HEK293 (cell line): ENCODE data around the gene PDK1.

Source experiments
- CTCF ChIA-PET: fragments of 350-600 bp; formaldehyde crosslinking; extraction: SDS; loops from one replicate; lab custom pipeline; 2021; ENCODE audit warnings: antibody characterized with exemption; lab: Yijun Ruan, JAX
- POLR2A ChIA-PET: fragments of 300-600 bp; formaldehyde crosslinking; extraction: SDS; loops from one replicate; lab custom pipeline; 2020; ENCODE audit warnings: antibody characterized with exemption, inconsistent platforms; lab: Yijun Ruan, JAX
- H3K27ac ChIP-seq: fragments of 200-500 bp; sonication (Bioruptor generic); 2 replicates; pipeline ENCODE4 v1.5.1; 2014; ENCODE audit warnings: low read depth, low read length, control low read depth, inconsistent platforms; ENCODE audit errors: extremely low read depth
- H3K36me3 ChIP-seq, 2 experiments: fragments of 200-500 bp in 1 of 2; sonication (Bioruptor generic) in 1 of 2; 1 replicate in 1 of 2; 2 replicates in 1 of 2; pipeline ENCODE4 v1.5.1; 2014 to 2017; ENCODE audit warnings: inconsistent platforms in 2 of 2, low read length in 2 of 2; ENCODE audit not compliant: control insufficient read depth in 2 of 2, insufficient read depth in 1 of 2
- H3K4me1 ChIP-seq: fragments of 200-500 bp; sonication (Bioruptor generic); 2 replicates; pipeline ENCODE4 v1.5.1; 2014; ENCODE audit warnings: mild to moderate bottlenecking, low read length, inconsistent platforms; ENCODE audit not compliant: control insufficient read depth, insufficient read depth
- H3K4me3 ChIP-seq: 2 replicates; pipeline ENCODE4 v1.5.1; 2011; ENCODE audit warnings: low read depth, mild to moderate bottlenecking, control low read depth, low read length, moderate library complexity
- H3K9me3 ChIP-seq: fragments of 200-500 bp; sonication (Bioruptor generic); 2 replicates; pipeline ENCODE4 v1.5.1; 2014; ENCODE audit warnings: low read depth, low read length, inconsistent platforms; ENCODE audit not compliant: control insufficient read depth, insufficient read depth
- KLF1 ChIP-seq: fragments of 450-650 bp; formaldehyde crosslinking; IDR thresholded peaks from 2 replicates; pipeline ENCODE4 v1.5.1; 2016; ENCODE audit warnings: missing biosample characterization, missing genetic modification characterization
- TRIM28 ChIP-seq: IDR thresholded peaks from 2 replicates; pipeline ENCODE4 v1.6.1; 2011; ENCODE audit warnings: low read length, control low read depth, borderline replicate concordance
- ZBTB8A ChIP-seq: fragments of 450-650 bp; formaldehyde crosslinking; IDR thresholded peaks from 2 replicates; pipeline ENCODE4 v1.5.1; 2016; ENCODE audit warnings: missing biosample characterization, missing genetic modification characterization
- ZIC2 ChIP-seq: fragments of 450-650 bp; formaldehyde crosslinking; IDR thresholded peaks from 2 replicates; pipeline ENCODE4 v1.5.1; 2016; ENCODE audit warnings: missing biosample characterization, missing genetic modification characterization
- ZNF133 ChIP-seq: fragments of 450-650 bp; formaldehyde crosslinking; IDR thresholded peaks from 2 replicates; pipeline ENCODE4 v1.5.1; 2016; ENCODE audit warnings: missing biosample characterization, missing genetic modification characterization
- ZNF175 ChIP-seq: fragments of 450-650 bp; formaldehyde crosslinking; IDR thresholded peaks from 2 replicates; pipeline ENCODE4 v1.5.1; 2016; ENCODE audit warnings: missing biosample characterization, missing genetic modification characterization
- ZNF423 ChIP-seq: fragments of 450-650 bp; formaldehyde crosslinking; IDR thresholded peaks from 2 replicates; pipeline ENCODE4 v1.5.1; 2016; ENCODE audit warnings: missing biosample characterization, missing genetic modification characterization
- ZNF473 ChIP-seq: fragments of 450-650 bp; formaldehyde crosslinking; IDR thresholded peaks from 2 replicates; pipeline ENCODE4 v1.5.1; 2017; ENCODE audit warnings: missing biosample characterization, missing genetic modification characterization
- ZNF549 ChIP-seq: fragments of 450-650 bp; IDR thresholded peaks from 2 replicates; pipeline ENCODE4 v1.5.1; 2018; ENCODE audit warnings: missing biosample characterization, missing genetic modification characterization, mild to moderate bottlenecking, inconsistent platforms, moderate library complexity
- ZNF600 ChIP-seq: fragments of 450-650 bp; formaldehyde crosslinking; IDR thresholded peaks from 2 replicates; pipeline ENCODE4 v1.5.1; 2016; ENCODE audit warnings: missing biosample characterization, missing genetic modification characterization
- ZNF629 ChIP-seq: fragments of 450-650 bp; formaldehyde crosslinking; IDR thresholded peaks from 2 replicates; pipeline ENCODE4 v1.5.1; 2017; ENCODE audit warnings: missing biosample characterization, missing genetic modification characterization
- ZNF660 ChIP-seq: fragments of 450-650 bp; IDR thresholded peaks from 2 replicates; pipeline ENCODE4 v1.5.1; 2018; ENCODE audit warnings: missing biosample characterization, mild to moderate bottlenecking, missing genetic modification characterization
- TF ChIP-seq, protein P1 (sequence below): fragments of 450-650 bp; formaldehyde crosslinking; IDR thresholded peaks from 2 replicates; pipeline ENCODE4 v1.5.1; 2016; ENCODE audit warnings: missing biosample characterization, missing genetic modification characterization
- TF ChIP-seq, protein P2 (sequence below): fragments of 450-650 bp; formaldehyde crosslinking; IDR thresholded peaks from 2 replicates; pipeline ENCODE4 v1.5.1; 2016; ENCODE audit warnings: missing biosample characterization, missing genetic modification characterization
- TF ChIP-seq, protein P3 (sequence below): fragments of 450-650 bp; formaldehyde crosslinking; IDR thresholded peaks from 2 replicates; pipeline ENCODE4 v1.5.1; 2016; ENCODE audit warnings: missing biosample characterization, missing genetic modification characterization, low read depth

The PDK1 gene

DNA sequence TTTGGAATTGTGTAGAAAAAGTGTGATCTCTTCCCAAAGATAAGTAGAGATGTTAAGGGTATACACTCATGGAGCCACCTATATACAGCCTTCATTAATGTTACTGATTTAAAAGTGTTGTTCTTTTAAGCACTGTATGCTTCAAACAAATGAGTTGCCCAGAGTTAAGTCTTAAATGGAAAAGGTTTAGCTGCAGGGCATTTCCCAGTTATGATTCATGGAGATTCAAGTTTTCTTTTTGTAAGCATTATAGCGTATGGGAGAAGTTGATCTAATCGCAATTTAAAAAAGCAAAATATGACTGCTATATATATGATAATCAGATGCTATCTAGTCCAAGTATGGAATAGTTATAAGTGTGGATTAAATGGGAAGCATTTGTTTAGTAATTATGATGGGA lies 4.8 kb downstream of the PDK1 start:
- Histone ChIP-seq H3K9me3 (no peaks in the 10 kb centered on the region), H3K4me1 (peaks cover 9% of the 10 kb centered on the region; the same call in 1 of the 2 replicates), H3K36me3 (peaks cover 18 to 36% of the 10 kb centered on the region in 2 experiments), H3K27ac (no peak overlapping the region), H3K4me3 (no peak overlapping the region)
- TF ChIP-seq, protein P1, sequence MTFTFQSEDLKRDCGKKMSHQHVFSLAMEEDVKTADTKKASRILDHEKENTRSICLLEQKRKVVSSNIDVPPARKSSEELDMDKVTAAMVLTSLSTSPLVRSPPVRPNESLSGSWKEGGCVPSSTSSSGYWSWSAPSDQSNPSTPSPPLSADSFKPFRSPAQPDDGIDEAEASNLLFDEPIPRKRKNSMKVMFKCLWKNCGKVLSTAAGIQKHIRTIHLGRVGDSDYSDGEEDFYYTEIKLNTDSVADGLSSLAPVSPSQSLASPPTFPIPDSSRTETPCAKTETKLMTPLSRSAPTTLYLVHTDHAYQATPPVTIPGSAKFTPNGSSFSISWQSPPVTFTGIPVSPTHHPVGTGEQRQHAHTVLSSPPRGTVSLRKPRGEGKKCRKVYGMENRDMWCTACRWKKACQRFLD (tag by site-specific recombination), result no peak
- no peak for TF ChIP-seq ZNF133 (tag by site-specific recombination)
- TF ChIP-seq ZNF549 (tag by site-specific recombination), result no peak
- ChIA-PET CTCF (interaction anchor here (0.8 kb wide), 1 partner anchor 140 kb away, joined by 3 read pairs; no protein-coding TSS in a partner anchor), POLR2A (no interaction called here)

DNA sequence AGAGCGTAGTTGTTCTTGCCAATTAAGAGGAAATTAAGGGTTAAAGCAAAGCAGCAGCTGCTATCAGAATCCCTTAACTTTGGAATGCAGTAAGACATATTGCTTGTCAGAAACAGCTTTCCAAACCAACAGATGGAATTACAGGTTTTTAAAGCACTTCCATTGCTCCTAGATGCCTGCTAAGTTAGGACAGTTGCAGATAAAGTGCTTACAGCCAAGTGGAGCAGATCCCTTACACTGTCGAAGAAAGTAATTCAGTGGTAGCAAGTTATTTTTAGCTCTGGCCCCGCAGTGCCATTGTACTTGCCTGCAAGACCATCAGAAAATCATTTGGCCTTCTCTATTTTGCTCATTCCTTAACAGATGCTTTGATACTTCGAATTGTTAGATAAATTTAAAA lies 5.4 kb downstream of the PDK1 start:
- CTCF ChIA-PET, result interaction anchor here (0.8 kb wide), 1 partner anchor 139 kb away, joined by 3 read pairs; no protein-coding TSS in a partner anchor
- no peaks in the 10 kb centered on the region for H3K9me3 ChIP-seq
- TF ChIP-seq KLF1 (tag by site-specific recombination) (no peak), TRIM28 (0 out of 2 replicates have a peak, but pooled peaks have one; percentile 45)
- peaks cover 9% of the 10 kb centered on the region; the same call in 1 of the 2 replicates for H3K4me1 ChIP-seq
- POLR2A ChIA-PET, result no interaction called here
- H3K36me3 ChIP-seq, result peaks cover 24 to 42% of the 10 kb centered on the region in 2 experiments
- no peak overlapping the region for H3K4me3 ChIP-seq
- no peak overlapping the region for H3K27ac ChIP-seq

DNA sequence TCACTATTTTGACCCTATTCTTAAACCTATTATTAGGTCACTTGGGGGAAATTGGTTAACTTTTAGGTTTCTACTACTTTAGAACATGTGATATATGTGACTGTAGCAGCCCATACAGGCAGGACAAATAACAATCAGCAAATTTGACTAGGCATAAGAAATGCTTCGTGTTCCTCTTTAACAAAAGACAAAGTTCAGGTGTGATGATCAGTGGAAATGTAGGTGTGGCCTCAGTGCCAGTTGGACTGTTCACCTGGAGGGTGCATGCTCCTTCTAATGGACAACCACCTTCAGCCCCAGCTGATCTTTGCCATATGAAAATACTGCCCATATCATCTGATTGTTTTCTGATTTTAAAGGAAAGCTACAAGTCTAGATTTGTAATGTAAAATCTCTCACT lies 6.4 kb downstream of the PDK1 start:
- Histone ChIP-seq H3K9me3 (no peaks in the 10 kb centered on the region), H3K4me1 (peaks cover 9% of the 10 kb centered on the region; the same call in 1 of the 2 replicates), H3K27ac (no peak overlapping the region), H3K4me3 (no peak overlapping the region)
- ChIA-PET CTCF (no interaction called here), POLR2A (no interaction called here)
- TF ChIP-seq ZIC2 (tag by site-specific recombination) (no peak), ZNF423 (no peak), ZNF175 (tag by site-specific recombination) (no peak)
- TF ChIP-seq, protein P2, sequence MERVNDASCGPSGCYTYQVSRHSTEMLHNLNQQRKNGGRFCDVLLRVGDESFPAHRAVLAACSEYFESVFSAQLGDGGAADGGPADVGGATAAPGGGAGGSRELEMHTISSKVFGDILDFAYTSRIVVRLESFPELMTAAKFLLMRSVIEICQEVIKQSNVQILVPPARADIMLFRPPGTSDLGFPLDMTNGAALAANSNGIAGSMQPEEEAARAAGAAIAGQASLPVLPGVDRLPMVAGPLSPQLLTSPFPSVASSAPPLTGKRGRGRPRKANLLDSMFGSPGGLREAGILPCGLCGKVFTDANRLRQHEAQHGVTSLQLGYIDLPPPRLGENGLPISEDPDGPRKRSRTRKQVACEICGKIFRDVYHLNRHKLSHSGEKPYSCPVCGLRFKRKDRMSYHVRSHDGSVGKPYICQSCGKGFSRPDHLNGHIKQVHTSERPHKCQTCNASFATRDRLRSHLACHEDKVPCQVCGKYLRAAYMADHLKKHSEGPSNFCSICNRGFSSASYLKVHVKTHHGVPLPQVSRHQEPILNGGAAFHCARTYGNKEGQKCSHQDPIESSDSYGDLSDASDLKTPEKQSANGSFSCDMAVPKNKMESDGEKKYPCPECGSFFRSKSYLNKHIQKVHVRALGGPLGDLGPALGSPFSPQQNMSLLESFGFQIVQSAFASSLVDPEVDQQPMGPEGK (tag by site-specific recombination), result no peak
- TF ChIP-seq, all 188 proteins: peak for 0
- H3K36me3 ChIP-seq, result peaks cover 30 to 50% of the 10 kb centered on the region in 2 experiments

DNA sequence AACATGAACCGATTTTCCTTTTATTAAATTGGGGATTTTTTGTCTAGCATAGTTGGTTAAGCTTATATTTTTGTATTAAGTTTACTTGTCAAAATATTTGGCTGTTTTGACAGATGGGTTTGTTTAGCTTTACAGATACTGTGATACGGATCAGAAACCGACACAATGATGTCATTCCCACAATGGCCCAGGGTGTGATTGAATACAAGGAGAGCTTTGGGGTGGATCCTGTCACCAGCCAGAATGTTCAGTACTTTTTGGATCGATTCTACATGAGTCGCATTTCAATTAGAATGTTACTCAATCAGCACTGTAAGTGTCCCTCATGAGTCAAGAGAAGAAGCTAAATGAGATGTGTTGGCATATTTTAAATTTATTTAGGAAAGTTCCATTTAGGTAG lies 8.5 kb downstream of the PDK1 start:
- POLR2A ChIA-PET, result no interaction called here
- Histone ChIP-seq H3K27ac (no peak overlapping the region), H3K36me3 (peaks cover 36 to 67% of the 10 kb centered on the region in 2 experiments), H3K4me3 (no peak overlapping the region), H3K9me3 (no peaks in the 10 kb centered on the region), H3K4me1 (peaks cover 9% of the 10 kb centered on the region; the same call in 1 of the 2 replicates)
- CTCF ChIA-PET, result no interaction called here
- TF ChIP-seq ZNF629 (peak; percentile 33; the same call in 1 of the 2 replicates), ZNF600 (tag by site-specific recombination) (peak; percentile 81), ZBTB8A (tag by site-specific recombination) (no peak), ZNF660 (tag by site-specific recombination) (no peak), ZNF473 (tag by site-specific recombination) (no peak)
- TF ChIP-seq, protein P3, sequence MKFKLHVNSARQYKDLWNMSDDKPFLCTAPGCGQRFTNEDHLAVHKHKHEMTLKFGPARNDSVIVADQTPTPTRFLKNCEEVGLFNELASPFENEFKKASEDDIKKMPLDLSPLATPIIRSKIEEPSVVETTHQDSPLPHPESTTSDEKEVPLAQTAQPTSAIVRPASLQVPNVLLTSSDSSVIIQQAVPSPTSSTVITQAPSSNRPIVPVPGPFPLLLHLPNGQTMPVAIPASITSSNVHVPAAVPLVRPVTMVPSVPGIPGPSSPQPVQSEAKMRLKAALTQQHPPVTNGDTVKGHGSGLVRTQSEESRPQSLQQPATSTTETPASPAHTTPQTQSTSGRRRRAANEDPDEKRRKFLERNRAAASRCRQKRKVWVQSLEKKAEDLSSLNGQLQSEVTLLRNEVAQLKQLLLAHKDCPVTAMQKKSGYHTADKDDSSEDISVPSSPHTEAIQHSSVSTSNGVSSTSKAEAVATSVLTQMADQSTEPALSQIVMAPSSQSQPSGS (tag by site-specific recombination), result 0 out of 2 replicates have a peak, but pooled peaks have one; percentile 48
